ENCODE results near the gene RAB30. TPM values are rescaled to one million over a fixed set of nuclear protein-coding genes. Genes with fewer than 3 reads are reported as not detected.
"Not testable (repeated sequence)": the region's sequence is repeated elsewhere in the genome, so short reads cannot be mapped to it uniquely, and the experiment has no call there.

Gene RAB30
- total and polyA plus RNA-seq, 2 donors (not counting 3 experiments of a cell fraction or from before 2014, with no cell fraction given): 4.1 to 14.6 TPM

DNA sequence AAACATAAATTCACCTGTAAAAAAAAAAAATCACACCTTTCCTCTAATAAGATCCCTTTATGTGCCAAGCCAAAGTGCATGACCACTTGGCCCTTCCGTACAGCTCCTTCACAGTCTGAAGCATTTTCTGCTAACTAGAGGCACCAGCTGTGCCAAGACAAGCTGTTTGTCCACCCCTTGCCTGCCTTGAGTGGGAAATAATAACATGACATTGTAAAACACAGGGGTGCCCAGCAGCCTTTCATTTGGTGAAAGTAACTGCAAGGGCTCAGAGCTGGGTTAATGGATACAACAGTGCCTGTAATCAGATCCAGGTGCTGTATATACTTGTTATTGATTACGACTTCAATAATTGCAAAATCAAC, 110.9 kb downstream of the RAB30 start:
- no peak overlapping the region for H3K4me3 ChIP-seq (replicated peaks in 1 of 3; ENCODE audit: insufficient read depth in 1 of 3, low read depth in 1 of 3, low read length in 3 of 3)
- H3K9me1 ChIP-seq (replicated peaks; ENCODE audit: control insufficient read depth, extremely low read depth, insufficient read depth, low read length): no peaks in the 10 kb centered on the region
- intact Hi-C loops (cut with micrococcal nuclease) (no loop called here), dilution Hi-C loops (cut with MboI; ENCODE audit: extremely low pct_ligation_motif_present, low sequenced_read_pairs) (no loop called here)
- CTCF ChIA-PET: interaction anchor here (1.0 to 3.0 kb wide), 2 partner anchors 18 to 34 kb away, joined by 3 to 7 read pairs; no protein-coding TSS in a partner anchor
- no peaks in the 10 kb centered on the region for H3K36me3 ChIP-seq (ENCODE audit: control insufficient read depth in 2 of 2, extremely low read depth in 1 of 2, insufficient read depth in 2 of 2, low read length in 2 of 2)
- no TSS peak for BruUV-seq (replicated peaks)
- DNase-seq (ENCODE audit: low read depth, low spot score) (no peak), FAIRE-seq (no peak)
- H3K4me1 ChIP-seq (ENCODE audit: control insufficient read depth, extremely low read depth, insufficient read depth, low read length): no peaks in the 10 kb centered on the region
- H2AFZ ChIP-seq (ENCODE audit: low read depth, low read length): no peak overlapping the region
- POLR2A ChIA-PET: no interaction called here
- no peak overlapping the region for H3K27ac ChIP-seq (ENCODE audit: insufficient read depth, low read depth, low read length)
- H3K27me3 ChIP-seq (ENCODE audit: control insufficient read depth in 2 of 2, insufficient read depth in 2 of 2, low read length in 2 of 2): no peaks in the 10 kb centered on the region
- H3K4me2 ChIP-seq (ENCODE audit: insufficient read depth, low read length): no peak overlapping the region
- H3K9me3 ChIP-seq (replicated peaks; ENCODE audit: control insufficient read depth, insufficient read depth, low read length): no peaks in the 10 kb centered on the region
- TF ChIP-seq, protein P1, sequence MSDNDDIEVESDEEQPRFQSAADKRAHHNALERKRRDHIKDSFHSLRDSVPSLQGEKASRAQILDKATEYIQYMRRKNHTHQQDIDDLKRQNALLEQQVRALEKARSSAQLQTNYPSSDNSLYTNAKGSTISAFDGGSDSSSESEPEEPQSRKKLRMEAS (IDR thresholded peaks at IDR 0.05; ENCODE audit: insufficient read depth, insufficient read length): no peak
- no peak for TF ChIP-seq JUN (IDR thresholded peaks at IDR 0.05; ENCODE audit: borderline replicate concordance, insufficient read depth, insufficient read length, low read depth)
- no peaks in the 10 kb centered on the region for H4K20me1 ChIP-seq (replicated peaks; ENCODE audit: control insufficient read depth, extremely low read depth, insufficient read depth, low read length)
- H3K79me2 ChIP-seq (ENCODE audit: control insufficient read depth, insufficient read depth, low read length): no peaks in the 10 kb centered on the region
- no peak overlapping the region for H3K9ac ChIP-seq (replicated peaks; ENCODE audit: extremely low read depth, insufficient read depth, low read length)

DNA sequence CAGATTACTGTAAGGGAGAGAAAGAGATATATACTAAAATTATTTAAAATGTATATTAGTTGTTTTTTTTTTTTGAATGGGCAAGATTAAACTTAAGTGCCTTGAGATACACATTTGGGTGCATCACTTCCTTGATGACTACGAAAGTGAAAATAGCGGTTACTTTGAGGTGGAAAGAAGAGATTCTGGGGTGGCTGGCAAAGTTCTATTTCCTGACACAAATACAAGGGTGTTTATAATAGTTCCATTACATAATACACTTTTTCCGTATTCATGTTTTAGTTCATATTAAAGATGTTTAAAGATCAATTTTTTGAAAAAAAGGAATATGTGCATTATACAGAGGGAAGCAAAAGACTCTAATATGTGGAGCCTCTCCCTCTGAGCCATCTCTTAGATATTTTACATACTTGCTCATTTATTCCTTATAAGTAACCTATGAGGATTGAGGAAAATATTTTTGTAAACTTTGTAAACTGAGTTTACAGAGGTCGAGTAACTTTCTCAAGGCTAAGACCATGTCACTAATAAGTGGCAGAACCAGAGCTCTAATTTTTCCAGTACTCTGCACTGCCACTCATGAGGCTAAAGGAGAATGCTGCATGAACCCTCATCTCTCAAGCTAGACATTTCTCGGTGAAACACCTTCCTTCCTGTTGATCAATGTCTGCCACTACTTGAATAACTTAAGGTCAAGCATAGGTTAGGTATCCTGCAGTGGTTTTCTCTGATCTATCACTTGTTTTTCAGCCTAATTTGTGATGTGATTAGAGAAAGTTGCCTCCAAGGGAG, 111.5 kb downstream of the RAB30 start:
- FAIRE-seq: no peak
- Histone ChIP-seq H3K9me3 (replicated peaks; ENCODE audit: control insufficient read depth, insufficient read depth, low read length) (no peaks in the 10 kb centered on the region), H3K9ac (replicated peaks; ENCODE audit: extremely low read depth, insufficient read depth, low read length) (no peak overlapping the region), H3K4me1 (ENCODE audit: control insufficient read depth, extremely low read depth, insufficient read depth, low read length) (no peaks in the 10 kb centered on the region), H3K36me3 (ENCODE audit: control insufficient read depth in 2 of 2, extremely low read depth in 1 of 2, insufficient read depth in 2 of 2, low read length in 2 of 2) (no peaks in the 10 kb centered on the region), H3K27me3 (ENCODE audit: control insufficient read depth in 2 of 2, insufficient read depth in 2 of 2, low read length in 2 of 2) (no peaks in the 10 kb centered on the region), H3K9me1 (replicated peaks; ENCODE audit: control insufficient read depth, extremely low read depth, insufficient read depth, low read length) (no peaks in the 10 kb centered on the region), H2AFZ (ENCODE audit: low read depth, low read length) (no peak overlapping the region), H4K20me1 (replicated peaks; ENCODE audit: control insufficient read depth, extremely low read depth, insufficient read depth, low read length) (no peaks in the 10 kb centered on the region), H3K4me2 (ENCODE audit: insufficient read depth, low read length) (no peak overlapping the region), H3K79me2 (ENCODE audit: control insufficient read depth, insufficient read depth, low read length) (no peaks in the 10 kb centered on the region), H3K4me3 (replicated peaks in 1 of 3; ENCODE audit: insufficient read depth in 1 of 3, low read depth in 1 of 3, low read length in 3 of 3) (no peak overlapping the region), H3K27ac (ENCODE audit: insufficient read depth, low read depth, low read length) (no peak overlapping the region)
- CTCF ChIA-PET: interaction anchor here (3.0 kb wide), 1 partner anchor 33 kb away, joined by 7 read pairs; no protein-coding TSS in a partner anchor
- BruUV-seq (replicated peaks): no TSS peak
- intact Hi-C loops (cut with micrococcal nuclease): no loop called here
- DNase-seq (ENCODE audit: low read depth, low spot score): no peak
- POLR2A ChIA-PET: no interaction called here
- dilution Hi-C loops (cut with MboI; ENCODE audit: extremely low pct_ligation_motif_present, low sequenced_read_pairs): no loop called here
- TF ChIP-seq POLR2AphosphoS5 (IDR thresholded peaks at IDR 0.05; ENCODE audit: insufficient read depth, low read depth, low read length): no peak

DNA sequence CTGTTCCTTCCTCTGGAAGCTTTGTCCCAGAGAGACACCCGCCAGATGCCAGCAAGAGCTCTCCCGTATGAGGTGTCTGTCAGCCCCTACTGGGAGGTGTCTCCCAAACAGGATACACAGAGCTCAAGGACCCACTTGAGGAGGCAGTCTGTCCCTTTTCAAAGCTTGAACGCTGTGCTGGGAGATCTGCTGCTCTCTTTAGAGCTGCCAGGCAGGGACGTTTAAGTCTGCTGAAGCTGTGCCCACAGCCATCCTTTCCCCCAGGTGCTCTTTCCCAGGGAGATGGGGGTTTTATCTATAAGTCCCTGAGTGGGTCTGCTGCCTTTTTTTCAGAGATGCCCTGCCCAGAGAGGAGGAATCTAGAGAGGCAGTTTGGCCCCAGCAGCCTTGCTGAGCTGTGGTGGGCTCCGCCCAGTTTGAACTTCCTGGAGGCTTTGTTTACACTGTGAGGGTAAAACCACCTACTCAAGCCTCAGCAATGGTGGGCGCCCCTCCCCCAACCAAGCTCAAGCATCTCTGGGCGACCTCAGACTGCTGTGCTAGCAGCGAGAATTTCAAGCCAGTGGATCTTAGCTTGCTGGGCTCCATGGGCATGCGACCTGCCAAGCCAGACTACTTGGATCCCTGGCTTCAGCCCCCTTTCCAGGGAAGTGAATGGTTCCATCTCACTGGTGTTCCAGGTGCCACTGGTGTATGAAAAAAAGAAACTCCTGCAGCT, 115.8 kb downstream of the RAB30 start:
- H3K36me3 ChIP-seq (ENCODE audit: control insufficient read depth in 2 of 2, extremely low read depth in 1 of 2, insufficient read depth in 2 of 2, low read length in 2 of 2); DNase-seq (ENCODE audit: low read depth, low spot score); H3K9me3 ChIP-seq (replicated peaks; ENCODE audit: control insufficient read depth, insufficient read depth, low read length); H3K79me2 ChIP-seq (ENCODE audit: control insufficient read depth, insufficient read depth, low read length); H4K20me1 ChIP-seq (replicated peaks; ENCODE audit: control insufficient read depth, extremely low read depth, insufficient read depth, low read length); POLR2A ChIA-PET; intact Hi-C loops (cut with micrococcal nuclease); H3K9me1 ChIP-seq (replicated peaks; ENCODE audit: control insufficient read depth, extremely low read depth, insufficient read depth, low read length); H3K27ac ChIP-seq (ENCODE audit: insufficient read depth, low read depth, low read length); BruUV-seq (replicated peaks); dilution Hi-C loops (cut with MboI; ENCODE audit: extremely low pct_ligation_motif_present, low sequenced_read_pairs); H3K4me3 ChIP-seq (replicated peaks in 1 of 3; ENCODE audit: insufficient read depth in 1 of 3, low read depth in 1 of 3, low read length in 3 of 3); H3K4me2 ChIP-seq (ENCODE audit: insufficient read depth, low read length); H3K4me1 ChIP-seq (ENCODE audit: control insufficient read depth, extremely low read depth, insufficient read depth, low read length); H3K27me3 ChIP-seq (ENCODE audit: control insufficient read depth in 2 of 2, insufficient read depth in 2 of 2, low read length in 2 of 2); FAIRE-seq; H3K9ac ChIP-seq (replicated peaks; ENCODE audit: extremely low read depth, insufficient read depth, low read length): not testable (repeated sequence)
- CTCF ChIA-PET: interaction anchor here (0.9 to 1.9 kb wide), 2 partner anchors 9 to 32 kb away, joined by 4 to 5 read pairs; no protein-coding TSS in a partner anchor
- peak overlapping the region; percentile 23 for H2AFZ ChIP-seq (ENCODE audit: low read depth, low read length)
